LHCN-M2 (cell line): ENCODE results near the gene COL2A1. TPM values are rescaled to one million over a fixed set of nuclear protein-coding genes. Genes with fewer than 3 reads are reported as not detected.
"Not testable (repeated sequence)": the region's sequence is repeated elsewhere in the genome, so short reads cannot be mapped to it uniquely, and the experiment has no call there.

Source experiments
- DNase-seq: peaks from one replicate; pipeline ENCODE4 v3.0.0-alpha.2; 2012; ENCODE audit warnings: low read depth
- total RNA-seq: library from RNA; depleted of rRNA; stranded (reverse); fragments of >200 nt; gene quantifications from 2 replicates; pipeline ENCODE4 v1.2.3, GENCODE V29; 2014

COL2A1 gene
- total RNA-seq, 1 experiment from 2014 or later, result not detected

- DNase-seq, result no peak
Measured at GRCh38 chr12:47977046-47977771, 27.1 kb downstream of the COL2A1 start.

- DNase-seq, result no peak
Measured at GRCh38 chr12:47975816-47976215, 28.5 kb downstream of the COL2A1 start.

- DNase-seq, result no peak
Measured at GRCh38 chr12:47975036-47975620, 29.1 kb downstream of the COL2A1 start.

GRCh38 chr12:47973870-47974269 lies 30.4 kb downstream of the COL2A1 start:
- no peak for DNase-seq

GRCh38 chr12:47972895-47973294 lies 31.4 kb downstream of the COL2A1 start:
- no peak for DNase-seq

GRCh38 chr12:47970843-47971242 lies 33.4 kb downstream of the COL2A1 start:
- no peak for DNase-seq

- DNase-seq, result no peak
Measured at GRCh38 chr12:47969845-47970244, 34.4 kb downstream of the COL2A1 start.

GRCh38 chr12:47967461-47968321 lies 36.6 kb downstream of the COL2A1 start:
- DNase-seq, result no peak

GRCh38 chr12:47965581-47965980 lies 38.7 kb downstream of the COL2A1 start:
- DNase-seq, result no peak

- DNase-seq, result no peak
Measured at GRCh38 chr12:47964106-47964728, 40.1 kb downstream of the COL2A1 start.

GRCh38 chr12:47963340-47964040 lies 40.8 kb downstream of the COL2A1 start, which contains the start of gene TMEM106C:
Gene TMEM106C (plus strand): TSS chr12:47963596. CDS start chr12:47964237, 641 bp downstream.
- peak; percentile 84 for DNase-seq

- DNase-seq, result no peak
Measured at GRCh38 chr12:47962198-47962597, 42.1 kb downstream of the COL2A1 start.

- DNase-seq, result not testable (repeated sequence)
Measured at GRCh38 chr12:47957671-47958070, 46.6 kb downstream of the COL2A1 start.

- DNase-seq, result no peak
Measured at GRCh38 chr12:47955059-47955458, 49.2 kb downstream of the COL2A1 start.

- no peak for DNase-seq
Measured at GRCh38 chr12:47954467-47955045, 49.7 kb downstream of the COL2A1 start.

- DNase-seq, result no peak
Measured at GRCh38 chr12:47954058-47954457, 50.2 kb downstream of the COL2A1 start.

- DNase-seq, result no peak
Measured at GRCh38 chr12:47950856-47951468, 53.3 kb downstream of the COL2A1 start.

GRCh38 chr12:47949441-47950341 lies 54.6 kb downstream of the COL2A1 start:
- DNase-seq, result peak; percentile 82

- DNase-seq, result no peak
Measured at GRCh38 chr12:47947341-47947740, 56.9 kb downstream of the COL2A1 start.
